Activated CD4-positive, alpha-beta T cell treated with anti-CD3 and anti-CD28 coated beads, Interleukin-2, amount 50 U/mL, for 4 hours (primary cell): ENCODE measurements around the gene DYNC1LI2.

Experiments used
- DNase-seq, 2 experiments: peaks; one replicate each; pipeline ENCODE4 v3.0.0-alpha.2; 2020

The DYNC1LI2 gene

DNA sequence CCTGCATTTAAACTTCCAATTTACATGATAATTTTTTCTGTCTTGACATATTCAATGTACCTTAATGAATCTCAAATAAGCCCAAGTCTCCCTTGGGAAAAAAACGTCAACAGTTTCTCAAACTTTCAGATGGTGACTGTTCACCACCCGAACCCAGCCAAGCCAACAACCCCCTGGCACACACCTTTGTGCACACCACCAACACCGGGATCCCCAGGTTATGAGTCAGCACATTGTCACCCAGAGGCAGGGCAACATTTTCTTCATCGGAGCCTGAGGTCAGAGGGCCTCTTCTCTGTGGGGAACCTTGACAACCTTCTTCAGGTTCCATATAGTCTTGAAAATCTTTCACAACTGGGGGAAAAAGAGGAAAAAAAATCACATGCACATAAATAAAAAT is 15.5 kb downstream of the DYNC1LI2 start:
- no peak for DNase-seq

DNA sequence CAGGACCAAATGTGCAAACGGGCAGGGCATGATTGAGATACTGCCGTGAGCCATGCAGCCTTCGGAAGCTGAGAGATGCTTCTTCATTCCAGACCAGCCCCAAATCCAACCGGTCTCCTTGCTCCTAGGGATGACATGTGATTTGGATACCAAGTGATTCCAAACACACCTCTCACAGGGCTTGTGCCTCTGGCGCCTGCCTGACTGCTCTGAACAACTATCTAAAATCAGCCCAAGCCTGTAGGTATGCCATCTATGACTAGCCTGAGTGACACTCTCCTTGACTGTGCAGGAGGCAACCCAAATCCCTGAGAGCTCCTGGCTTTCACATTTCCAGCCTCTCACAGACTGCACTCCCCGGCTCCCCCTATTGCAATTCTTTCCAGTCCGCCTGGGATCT is 20.3 kb downstream of the DYNC1LI2 start:
- DNase-seq: no peak

GRCh38 chr16:66728804-66729203 is 22.6 kb downstream of the DYNC1LI2 start:
- no peak for DNase-seq

DNA sequence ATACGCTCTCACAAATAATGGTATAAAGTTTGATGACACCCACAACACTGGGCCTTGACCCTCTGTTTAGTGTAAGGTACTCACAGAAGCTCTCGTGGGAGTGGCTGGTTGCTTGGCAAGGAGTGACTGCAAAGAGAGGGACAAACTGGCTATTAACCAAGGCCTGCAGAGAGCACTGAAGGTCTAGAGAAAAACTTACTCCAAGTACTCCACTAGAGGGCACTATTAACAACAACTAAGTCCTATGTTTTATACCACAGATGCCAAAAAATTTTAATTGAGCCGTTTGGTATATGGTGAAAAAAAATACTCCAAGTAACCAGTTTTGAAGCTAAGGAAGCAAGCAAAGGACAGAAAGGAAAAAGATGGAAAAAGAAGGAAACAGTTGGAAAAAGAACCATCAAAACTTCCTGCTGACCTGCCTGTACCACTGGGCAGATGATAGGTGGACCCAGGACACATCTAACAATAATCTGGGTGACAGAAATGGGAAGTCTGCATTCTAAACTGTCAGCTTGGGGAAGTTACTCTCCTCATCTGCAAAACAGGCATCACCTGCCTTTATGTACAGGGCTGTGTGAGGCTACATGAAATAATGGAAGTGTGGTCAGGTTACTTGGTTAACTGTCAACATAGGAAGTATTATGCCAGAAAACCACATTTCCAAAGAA is 23.2 kb downstream of the DYNC1LI2 start:
- no peak for DNase-seq

GRCh38 chr16:66720766-66721165 is 30.6 kb downstream of the DYNC1LI2 start:
- DNase-seq: no peak

GRCh38 chr16:66719246-66719645 is 32.2 kb downstream of the DYNC1LI2 start:
- DNase-seq: no peak

DNA sequence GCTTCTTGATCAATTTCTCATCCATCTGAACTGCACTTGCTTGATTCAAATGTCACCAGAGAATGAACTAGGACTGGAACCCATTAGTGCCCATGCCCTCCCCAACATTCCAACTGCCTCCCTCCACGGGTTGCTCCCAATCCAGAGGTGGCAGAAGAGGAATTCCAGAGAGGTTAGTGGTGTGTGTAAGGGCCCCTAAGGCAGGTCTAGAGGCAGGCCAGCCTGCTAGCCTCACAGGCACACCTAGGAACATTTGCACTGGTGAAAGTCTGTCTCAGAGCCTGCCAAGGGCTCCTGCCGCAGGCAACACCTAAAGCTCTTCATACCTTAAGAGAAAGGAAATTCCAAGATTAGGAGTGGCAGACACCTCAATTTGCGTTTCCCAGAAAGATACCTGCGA is 33.6 kb downstream of the DYNC1LI2 start:
- DNase-seq: no peak

GRCh38 chr16:66717112-66717675 is 34.2 kb downstream of the DYNC1LI2 start:
- DNase-seq: no peak

DNA sequence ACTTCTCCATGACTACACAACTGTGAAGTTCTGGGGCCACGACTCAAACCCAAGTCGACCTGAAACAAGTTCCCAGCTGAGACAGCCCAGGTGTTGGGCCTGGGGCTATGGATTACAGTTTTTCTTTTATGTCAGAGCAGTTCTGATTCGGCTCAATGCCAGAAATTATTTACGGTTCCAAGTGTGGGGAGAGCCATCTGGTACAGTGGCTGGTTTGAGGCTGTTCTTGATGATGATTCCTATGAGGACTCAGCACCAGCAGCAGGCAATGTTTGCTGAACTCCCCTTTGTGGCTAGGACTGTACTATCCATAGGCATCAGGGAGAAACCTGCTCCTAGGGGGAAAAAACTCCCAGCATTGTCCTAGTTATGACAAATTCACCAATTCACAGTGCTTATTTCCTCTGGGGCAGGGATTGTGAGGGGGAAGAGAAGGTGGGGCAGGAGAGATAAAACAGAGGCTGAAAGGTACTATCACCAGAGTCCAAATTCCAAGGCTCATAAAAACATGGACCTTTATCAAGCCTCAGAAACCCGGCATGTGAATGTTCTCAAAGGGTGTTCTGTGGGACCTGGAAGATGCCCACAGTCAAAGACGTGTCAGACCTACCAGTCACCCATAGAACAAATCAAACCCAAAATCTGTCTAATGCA is 36.6 kb downstream of the DYNC1LI2 start:
- no peak for DNase-seq

DNA sequence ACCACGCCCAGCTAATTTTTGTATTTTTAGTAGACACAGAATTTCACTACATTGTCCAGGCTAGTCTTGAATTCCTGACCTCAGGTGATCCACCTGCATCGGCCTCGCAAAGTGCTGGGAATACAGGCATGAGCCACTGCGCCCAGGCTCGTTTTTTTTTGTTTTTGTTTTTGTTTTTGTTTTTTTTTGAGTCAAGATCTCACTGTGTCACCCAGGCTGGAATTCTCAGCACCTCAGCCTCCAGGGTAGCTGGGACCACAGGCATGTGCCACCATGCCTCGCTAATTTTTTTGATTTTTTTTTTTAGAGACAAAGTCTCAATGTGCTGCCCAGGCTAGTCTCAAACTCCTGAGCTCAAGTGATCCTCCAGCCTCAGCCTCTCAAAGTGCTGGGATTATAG is 37.3 kb downstream of the DYNC1LI2 start:
- DNase-seq: no peak

GRCh38 chr16:66713076-66713475 is 38.3 kb downstream of the DYNC1LI2 start:
- DNase-seq: no peak

GRCh38 chr16:66712512-66712911 is 38.9 kb downstream of the DYNC1LI2 start:
- DNase-seq: no peak

- DNase-seq: no peak
Observed at GRCh38 chr16:66711581-66711980, 39.8 kb downstream of the DYNC1LI2 start.

DNA sequence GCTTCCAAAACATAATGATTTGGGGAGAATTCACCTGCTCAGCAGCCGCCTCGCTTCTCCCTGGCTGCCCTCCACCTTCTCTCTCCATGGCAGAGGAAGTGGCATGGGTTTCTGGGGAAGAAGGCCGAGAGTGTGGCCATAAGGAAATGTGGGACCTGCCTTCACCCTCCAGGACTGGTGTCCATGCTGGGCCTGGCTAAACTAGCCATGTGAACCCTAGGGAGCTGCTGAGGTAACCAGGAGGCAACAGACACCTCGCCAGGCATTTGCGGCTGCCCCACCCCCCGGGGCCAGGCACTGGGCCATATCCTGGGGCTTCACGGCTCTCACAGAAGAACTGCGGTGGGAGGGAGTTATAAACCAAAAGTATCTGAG is 44.9 kb downstream of the DYNC1LI2 start:
- DNase-seq: no peak

GRCh38 chr16:66705790-66706505 is 45.5 kb downstream of the DYNC1LI2 start:
- no peak for DNase-seq

- DNase-seq: no peak
Observed at GRCh38 chr16:66703406-66704215, 47.8 kb downstream of the DYNC1LI2 start.

GRCh38 chr16:66701516-66701915 is 49.9 kb downstream of the DYNC1LI2 start:
- no peak for DNase-seq

GRCh38 chr16:66701026-66701425 is 50.4 kb downstream of the DYNC1LI2 start:
- DNase-seq: no peak

- DNase-seq: no peak
Observed at GRCh38 chr16:66699898-66700297, 51.5 kb downstream of the DYNC1LI2 start.

DNA sequence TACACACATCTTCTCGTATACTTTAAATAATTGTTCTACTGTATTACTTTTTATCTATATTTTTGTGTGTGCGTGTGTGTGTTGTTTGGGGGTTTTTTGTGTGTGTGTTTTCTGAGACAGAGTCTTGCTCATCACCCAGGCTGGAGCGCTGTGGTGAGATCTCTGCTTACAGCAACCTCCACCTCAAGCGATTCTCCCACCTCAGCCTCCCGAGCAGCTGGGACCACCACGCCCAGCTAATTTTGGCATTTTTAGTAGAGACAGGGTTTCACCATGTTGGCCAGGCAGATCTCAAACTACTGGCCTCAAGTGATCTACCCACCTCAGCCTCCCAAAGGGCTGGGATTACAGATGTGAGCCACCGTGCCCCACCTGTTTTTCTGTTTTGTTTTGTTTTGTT is 53.4 kb downstream of the DYNC1LI2 start:
- DNase-seq: no peak

DNA sequence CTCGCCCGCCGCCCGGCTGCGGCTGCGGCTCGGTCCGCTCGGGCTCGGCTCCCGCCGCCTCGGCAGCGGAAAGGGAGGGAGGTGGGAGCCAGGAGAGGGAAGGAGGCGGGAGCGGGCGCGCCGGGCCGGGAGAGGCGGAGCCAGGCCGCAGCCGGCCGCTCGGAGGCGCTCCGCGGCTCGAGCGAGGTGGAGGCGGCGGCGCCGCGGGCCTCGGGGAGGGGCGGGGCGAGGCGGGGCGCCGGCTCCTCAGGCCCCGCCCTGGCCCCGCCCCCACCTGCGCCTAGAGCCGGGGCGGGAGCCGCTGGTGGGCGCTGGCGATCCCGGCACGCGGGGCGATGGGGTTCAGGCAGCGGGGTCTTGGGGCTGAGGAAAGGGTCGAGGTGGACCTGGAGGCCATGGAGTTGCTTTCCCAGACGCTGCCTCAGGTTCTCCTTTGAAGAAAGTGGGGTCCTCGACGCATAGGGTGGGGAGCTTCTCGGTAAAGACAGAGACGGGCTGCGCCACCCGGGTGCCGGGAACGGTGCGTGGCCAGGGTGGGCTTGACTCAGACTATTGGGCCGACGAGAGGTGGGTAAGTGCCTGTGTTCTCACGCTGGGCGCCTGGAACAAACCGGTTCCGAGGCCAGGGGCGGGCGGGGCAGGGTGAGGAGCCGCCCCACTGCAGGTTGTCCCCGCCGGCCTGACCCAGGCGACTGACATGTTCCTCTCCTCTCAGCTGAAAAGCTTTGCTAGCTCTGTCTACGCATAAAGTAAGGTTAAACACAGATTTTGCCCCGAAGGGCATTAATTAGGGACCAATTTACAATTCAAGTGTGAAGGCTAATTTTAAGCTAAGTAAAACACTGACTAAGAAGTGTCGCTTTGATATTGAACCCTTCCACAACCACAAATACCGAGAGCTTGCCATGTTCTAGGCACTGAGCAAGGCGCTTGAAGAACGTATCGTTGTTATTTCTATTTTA is 54.5 kb downstream of the DYNC1LI2 start, which contains the start of gene CMTM4:
TSS of gene CMTM4 (minus strand) at position 75 of the 962 bp plus-strand sequence. CDS start 218 bp downstream, outside the sequence.
- peak; percentile 57 to 62 for DNase-seq
